ENCODE results near the gene S100B. TPM values are rescaled to one million over a fixed set of nuclear protein-coding genes. Genes with fewer than 3 reads are reported as not detected.

Gene S100B
- total and polyA plus RNA-seq, 2 of the 13 experiments (the other 11 are each of a cell fraction or from before 2014, with no cell fraction given): not detected

DNA sequence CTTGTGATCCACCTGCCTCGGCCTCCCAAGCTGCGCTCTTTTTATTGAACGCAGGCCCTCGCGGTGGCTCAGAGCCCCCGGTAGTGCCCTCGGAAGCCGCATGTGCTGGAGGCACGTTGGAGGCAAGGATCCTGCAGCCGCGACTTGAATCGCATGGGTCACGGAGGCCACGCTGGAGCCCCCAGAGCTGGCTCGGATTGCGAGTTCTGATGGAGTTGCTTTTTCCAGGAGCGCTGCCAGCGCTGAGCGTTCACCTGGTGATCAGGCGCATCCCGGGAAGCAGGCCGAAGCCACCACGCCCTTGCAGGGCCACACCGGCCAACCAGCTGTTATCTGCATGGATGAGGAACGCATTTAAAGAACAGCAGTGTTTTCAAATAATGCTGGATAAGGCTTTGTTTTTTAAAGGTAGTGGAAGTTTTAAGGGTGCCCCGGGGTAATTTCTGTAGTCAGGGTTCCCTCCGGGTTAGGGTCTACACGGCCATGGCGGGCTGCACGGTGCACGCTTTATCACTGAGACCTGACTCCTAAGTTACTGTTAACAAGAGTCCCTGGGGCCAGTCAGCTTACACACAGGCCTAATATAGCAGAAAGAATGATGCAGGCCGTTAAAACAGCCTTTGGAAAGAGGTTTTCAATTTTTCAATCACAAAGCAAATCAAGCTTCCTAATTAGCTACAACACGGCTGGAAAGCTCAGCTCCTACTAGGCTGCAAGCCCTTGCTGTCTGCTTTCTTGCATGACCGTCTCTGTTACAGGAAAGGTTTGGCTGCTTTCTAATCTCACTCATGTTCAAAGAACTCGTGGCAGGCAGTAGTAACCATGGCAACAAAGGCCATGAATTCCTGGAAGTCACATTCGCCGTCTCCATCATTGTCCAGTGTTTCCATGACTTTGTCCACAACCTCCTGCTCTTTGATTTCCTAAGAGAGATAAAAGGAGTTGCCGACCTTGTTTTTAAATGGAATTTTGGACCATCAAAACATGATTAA lies 6.0 kb downstream of the S100B start (continued):
- no peak for TF ChIP-seq ZNF432 (CRISPR knock-in tag; IDR thresholded peaks at IDR 0.05; ENCODE audit: borderline replicate concordance)
- no peak for TF ChIP-seq SRF (IDR thresholded peaks at IDR 0.05; ENCODE audit: low read depth, low read length)
- TF ChIP-seq RARA (CRISPR knock-in tag; IDR thresholded peaks at IDR 0.05): peak; percentile 83
- TF ChIP-seq, protein P1, sequence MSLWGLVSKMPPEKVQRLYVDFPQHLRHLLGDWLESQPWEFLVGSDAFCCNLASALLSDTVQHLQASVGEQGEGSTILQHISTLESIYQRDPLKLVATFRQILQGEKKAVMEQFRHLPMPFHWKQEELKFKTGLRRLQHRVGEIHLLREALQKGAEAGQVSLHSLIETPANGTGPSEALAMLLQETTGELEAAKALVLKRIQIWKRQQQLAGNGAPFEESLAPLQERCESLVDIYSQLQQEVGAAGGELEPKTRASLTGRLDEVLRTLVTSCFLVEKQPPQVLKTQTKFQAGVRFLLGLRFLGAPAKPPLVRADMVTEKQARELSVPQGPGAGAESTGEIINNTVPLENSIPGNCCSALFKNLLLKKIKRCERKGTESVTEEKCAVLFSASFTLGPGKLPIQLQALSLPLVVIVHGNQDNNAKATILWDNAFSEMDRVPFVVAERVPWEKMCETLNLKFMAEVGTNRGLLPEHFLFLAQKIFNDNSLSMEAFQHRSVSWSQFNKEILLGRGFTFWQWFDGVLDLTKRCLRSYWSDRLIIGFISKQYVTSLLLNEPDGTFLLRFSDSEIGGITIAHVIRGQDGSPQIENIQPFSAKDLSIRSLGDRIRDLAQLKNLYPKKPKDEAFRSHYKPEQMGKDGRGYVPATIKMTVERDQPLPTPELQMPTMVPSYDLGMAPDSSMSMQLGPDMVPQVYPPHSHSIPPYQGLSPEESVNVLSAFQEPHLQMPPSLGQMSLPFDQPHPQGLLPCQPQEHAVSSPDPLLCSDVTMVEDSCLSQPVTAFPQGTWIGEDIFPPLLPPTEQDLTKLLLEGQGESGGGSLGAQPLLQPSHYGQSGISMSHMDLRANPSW (CRISPR knock-in tag; IDR thresholded peaks at IDR 0.05; ENCODE audit: borderline replicate concordance): no peak
- no peak for TF ChIP-seq SNAPC2 (CRISPR knock-in tag; IDR thresholded peaks at IDR 0.05)
- peak; percentile 78 for TF ChIP-seq TCF7 (IDR thresholded peaks at IDR 0.05; ENCODE audit: low read depth)
- no peak for TF ChIP-seq SP4 (CRISPR knock-in tag; IDR thresholded peaks at IDR 0.05)
- peak; percentile 63; the same call in 1 of the 2 replicates for TF ChIP-seq GATAD2A (CRISPR knock-in tag; IDR thresholded peaks at IDR 0.05)
- TF ChIP-seq RXRB (CRISPR knock-in tag; IDR thresholded peaks at IDR 0.05; ENCODE audit: borderline replicate concordance): peak; percentile 47; the same call in 1 of the 2 replicates
- no peak for TF ChIP-seq NAIF1 (CRISPR knock-in tag; IDR thresholded peaks at IDR 0.05; ENCODE audit: borderline replicate concordance)
- TF ChIP-seq, protein P2, sequence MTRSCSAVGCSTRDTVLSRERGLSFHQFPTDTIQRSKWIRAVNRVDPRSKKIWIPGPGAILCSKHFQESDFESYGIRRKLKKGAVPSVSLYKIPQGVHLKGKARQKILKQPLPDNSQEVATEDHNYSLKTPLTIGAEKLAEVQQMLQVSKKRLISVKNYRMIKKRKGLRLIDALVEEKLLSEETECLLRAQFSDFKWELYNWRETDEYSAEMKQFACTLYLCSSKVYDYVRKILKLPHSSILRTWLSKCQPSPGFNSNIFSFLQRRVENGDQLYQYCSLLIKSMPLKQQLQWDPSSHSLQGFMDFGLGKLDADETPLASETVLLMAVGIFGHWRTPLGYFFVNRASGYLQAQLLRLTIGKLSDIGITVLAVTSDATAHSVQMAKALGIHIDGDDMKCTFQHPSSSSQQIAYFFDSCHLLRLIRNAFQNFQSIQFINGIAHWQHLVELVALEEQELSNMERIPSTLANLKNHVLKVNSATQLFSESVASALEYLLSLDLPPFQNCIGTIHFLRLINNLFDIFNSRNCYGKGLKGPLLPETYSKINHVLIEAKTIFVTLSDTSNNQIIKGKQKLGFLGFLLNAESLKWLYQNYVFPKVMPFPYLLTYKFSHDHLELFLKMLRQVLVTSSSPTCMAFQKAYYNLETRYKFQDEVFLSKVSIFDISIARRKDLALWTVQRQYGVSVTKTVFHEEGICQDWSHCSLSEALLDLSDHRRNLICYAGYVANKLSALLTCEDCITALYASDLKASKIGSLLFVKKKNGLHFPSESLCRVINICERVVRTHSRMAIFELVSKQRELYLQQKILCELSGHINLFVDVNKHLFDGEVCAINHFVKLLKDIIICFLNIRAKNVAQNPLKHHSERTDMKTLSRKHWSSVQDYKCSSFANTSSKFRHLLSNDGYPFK (CRISPR knock-in tag; IDR thresholded peaks at IDR 0.05; ENCODE audit: borderline replicate concordance): no peak
- no peak for TF ChIP-seq ZNF670 (CRISPR knock-in tag; IDR thresholded peaks at IDR 0.05; ENCODE audit: borderline replicate concordance)
- TF ChIP-seq ZNF383 (CRISPR knock-in tag; IDR thresholded peaks at IDR 0.05; ENCODE audit: borderline replicate concordance): no peak
- TF ChIP-seq ZKSCAN8 (CRISPR knock-in tag; IDR thresholded peaks at IDR 0.05; ENCODE audit: borderline replicate concordance): no peak
- no peak for TF ChIP-seq TOPORS (CRISPR knock-in tag; IDR thresholded peaks at IDR 0.05)
- no peak for TF ChIP-seq ZNF619 (CRISPR knock-in tag; IDR thresholded peaks at IDR 0.05)
- TF ChIP-seq KLF12 (CRISPR knock-in tag; IDR thresholded peaks at IDR 0.05; ENCODE audit: borderline replicate concordance): no peak
- peak; percentile 39; the same call in 1 of the 2 replicates for TF ChIP-seq PAXIP1 (CRISPR knock-in tag; conservative IDR thresholded peaks at IDR 0.05)
- peak; percentile 77 for TF ChIP-seq RFX5 (IDR thresholded peaks at IDR 0.05; ENCODE audit: low read depth, low read length)
- TF ChIP-seq RFX3 (CRISPR knock-in tag; IDR thresholded peaks at IDR 0.05): peak; percentile 96
- no peak for TF ChIP-seq ZFP37 (CRISPR knock-in tag; IDR thresholded peaks at IDR 0.05; ENCODE audit: borderline replicate concordance)

All from HepG2 (cell line).